Measurements from ENCODE around the gene RELL1.

Gene RELL1

GRCh38 chr4:37664696-37665095 lies 21.5 kb downstream of the RELL1 start:
- no peak for DNase-seq

- DNase-seq: no peak
These were observed 22.6 kb downstream of the RELL1 start for GRCh38 chr4:37663552-37663951.

- DNase-seq: no peak
These were observed 23.2 kb downstream of the RELL1 start for GRCh38 chr4:37662861-37663390.

- DNase-seq: no peak
These were observed 23.9 kb downstream of the RELL1 start for GRCh38 chr4:37662251-37662650.

DNA sequence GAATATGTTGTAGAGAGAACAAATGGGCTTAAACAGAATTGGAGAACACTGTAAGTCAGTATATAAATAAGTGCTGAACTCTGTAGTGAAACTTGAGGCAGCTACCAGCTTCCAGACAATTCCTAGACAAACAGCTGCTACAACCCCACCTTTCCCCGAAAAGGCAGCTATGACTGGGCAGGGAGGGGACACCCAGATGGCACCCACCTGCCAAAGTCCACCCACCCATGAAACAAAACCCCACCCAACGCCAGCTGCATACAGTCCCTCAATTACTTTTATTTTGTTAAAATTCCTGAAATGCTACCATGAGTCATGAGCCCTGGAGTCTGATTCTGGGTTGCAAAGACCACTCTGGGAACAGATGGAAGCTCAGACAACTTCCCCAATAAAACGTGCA lies 24.4 kb downstream of the RELL1 start:
- no peak for DNase-seq

DNA sequence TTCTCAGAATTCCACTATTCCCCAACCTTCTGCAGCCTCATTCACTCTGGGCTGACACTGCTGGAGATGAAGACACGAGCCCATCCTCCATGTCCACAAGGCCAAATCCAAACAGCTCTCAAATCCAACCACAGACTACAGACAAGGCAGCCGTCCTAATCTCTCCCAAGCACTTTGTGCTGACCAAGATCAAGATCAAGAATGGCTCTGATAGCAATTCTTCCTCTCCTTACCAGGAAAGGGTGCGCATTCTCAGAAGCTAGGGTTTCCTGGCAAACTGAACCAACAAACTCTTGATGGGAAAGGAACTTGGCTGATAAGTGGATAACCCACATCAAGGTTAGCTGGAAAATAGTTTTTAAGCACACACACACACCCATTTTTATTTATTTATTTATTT lies 26.5 kb downstream of the RELL1 start:
- no peak for DNase-seq

- no peak for DNase-seq
These were observed 29.5 kb downstream of the RELL1 start for GRCh38 chr4:37656649-37657048.

- no peak for DNase-seq
These were observed 32.6 kb downstream of the RELL1 start for GRCh38 chr4:37653601-37654000.

- DNase-seq: no peak
These were observed 33.2 kb downstream of the RELL1 start for GRCh38 chr4:37652747-37653527.

DNA sequence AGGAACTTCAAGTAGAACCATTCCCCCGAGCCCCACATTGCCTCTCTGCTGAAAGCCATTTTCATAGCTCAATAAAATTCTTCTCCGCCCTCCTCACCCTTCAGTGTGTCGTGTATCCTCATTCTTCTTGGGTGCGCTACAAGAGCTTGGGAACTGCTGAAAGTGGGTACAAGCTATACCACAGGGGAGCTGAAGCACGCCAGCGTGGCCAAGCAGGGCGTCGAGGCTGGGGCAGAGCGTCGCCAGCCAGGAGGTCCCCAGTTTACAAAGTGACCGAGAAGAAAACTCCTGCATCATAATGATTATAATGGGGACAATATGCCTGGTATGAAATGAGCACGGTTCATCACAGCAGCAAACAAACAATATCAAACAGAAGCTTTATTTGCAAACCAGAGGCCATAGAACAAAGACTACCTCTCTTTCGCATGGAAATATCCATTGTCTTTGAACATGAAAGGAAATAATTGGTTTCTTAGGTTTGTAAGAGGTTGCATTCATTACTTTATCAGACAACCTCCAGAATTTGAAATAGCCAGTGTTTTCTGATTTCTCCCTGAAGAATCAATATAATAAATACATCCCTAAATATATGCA lies 34.3 kb downstream of the RELL1 start:
- no peak for DNase-seq

DNA sequence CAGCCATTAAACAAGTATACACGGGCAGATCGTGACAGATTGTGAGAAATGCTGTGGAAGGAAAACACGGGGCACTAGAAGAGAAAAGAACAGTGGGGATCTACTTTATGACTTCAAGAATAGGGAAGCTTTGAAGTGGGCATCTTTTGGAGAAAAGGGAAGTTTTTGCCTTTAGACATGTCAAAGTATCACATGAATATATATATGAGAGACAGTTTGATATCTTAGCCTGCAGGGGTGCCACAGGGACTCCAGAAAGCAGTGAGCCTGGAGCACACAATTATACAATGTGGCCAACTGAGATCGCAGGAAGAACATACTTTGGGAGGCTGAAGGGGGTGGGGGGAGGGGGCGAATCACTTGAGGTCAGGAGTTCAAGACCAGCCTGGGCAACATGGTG lies 35.7 kb downstream of the RELL1 start:
- DNase-seq: no peak

DNA sequence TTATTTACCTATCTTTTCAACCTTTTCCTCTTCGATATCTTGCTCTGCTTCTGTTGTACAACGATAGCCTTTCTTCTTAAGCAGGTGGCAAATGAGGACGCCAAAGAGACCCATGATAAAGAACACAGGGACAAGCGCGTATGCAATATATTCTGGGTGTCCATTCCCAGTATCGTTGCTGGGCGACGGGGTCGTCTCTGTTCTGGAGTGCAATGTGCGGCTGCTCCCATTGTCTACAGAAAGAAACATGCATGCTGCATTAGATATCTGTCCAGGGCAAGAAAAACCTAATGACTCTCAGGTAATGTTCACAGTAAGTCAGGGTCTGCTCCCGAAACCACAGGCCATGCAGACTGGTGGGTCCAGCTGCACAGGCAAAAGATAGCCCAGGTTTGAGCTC lies 36.9 kb downstream of the RELL1 start:
- no peak for DNase-seq

DNA sequence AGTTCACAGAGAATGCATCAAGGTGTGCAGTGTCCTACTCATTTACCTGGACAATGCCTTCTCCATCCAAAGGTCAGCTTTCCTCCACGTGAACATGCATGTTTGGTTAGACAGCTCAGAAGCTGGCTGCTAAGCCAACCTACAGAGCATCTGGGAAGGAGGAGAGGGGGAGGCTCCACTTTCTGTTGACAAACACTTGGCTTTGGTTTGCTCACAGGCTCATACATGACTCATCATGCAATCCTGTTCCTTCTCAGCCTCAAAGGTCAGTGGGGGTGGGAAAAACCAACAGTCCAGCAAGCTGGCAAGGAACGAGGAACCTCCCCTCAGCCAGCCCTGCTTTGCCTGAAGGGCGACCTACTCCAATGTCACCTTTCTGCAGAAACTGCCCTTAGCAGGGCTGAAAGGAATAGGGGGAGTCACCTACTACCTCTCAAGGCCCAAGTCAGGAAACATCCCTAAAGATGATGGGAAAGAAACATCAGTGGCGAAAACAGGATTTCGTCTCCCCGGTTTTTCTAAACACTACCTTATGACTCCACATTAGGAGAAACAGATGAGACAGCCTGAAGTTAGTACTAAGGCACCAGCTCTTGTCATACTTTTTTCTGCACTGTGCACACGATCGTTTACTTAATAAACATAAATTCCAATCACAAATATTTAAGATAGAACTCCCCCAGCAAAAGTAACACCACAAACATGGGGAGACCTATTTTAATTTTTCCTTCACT lies 37.9 kb downstream of the RELL1 start:
- peak; percentile 20 for DNase-seq

- no peak for DNase-seq
These were observed 39.9 kb downstream of the RELL1 start for GRCh38 chr4:37646247-37646646.

DNA sequence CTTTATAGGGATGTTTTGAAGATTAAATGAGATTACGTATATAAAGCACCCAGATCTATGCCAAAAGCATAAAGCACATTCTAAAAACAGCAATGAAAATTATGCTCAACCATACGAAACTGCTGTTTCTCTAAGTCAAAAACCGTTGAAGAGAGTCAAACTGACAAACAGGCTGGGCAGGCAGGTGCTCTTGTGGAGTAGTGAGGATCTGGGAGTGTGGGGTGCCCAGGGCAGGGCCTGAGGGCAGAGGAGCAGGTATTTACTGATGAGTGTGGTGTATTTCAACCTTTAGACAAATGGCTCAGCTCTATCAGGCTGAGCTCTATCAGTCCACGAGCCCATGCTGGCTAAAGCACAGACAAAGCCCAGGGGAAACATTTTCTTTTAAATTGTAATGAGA lies 40.4 kb downstream of the RELL1 start:
- no peak for DNase-seq

- DNase-seq: no peak
These were observed 41.2 kb downstream of the RELL1 start for GRCh38 chr4:37644962-37645361.

DNA sequence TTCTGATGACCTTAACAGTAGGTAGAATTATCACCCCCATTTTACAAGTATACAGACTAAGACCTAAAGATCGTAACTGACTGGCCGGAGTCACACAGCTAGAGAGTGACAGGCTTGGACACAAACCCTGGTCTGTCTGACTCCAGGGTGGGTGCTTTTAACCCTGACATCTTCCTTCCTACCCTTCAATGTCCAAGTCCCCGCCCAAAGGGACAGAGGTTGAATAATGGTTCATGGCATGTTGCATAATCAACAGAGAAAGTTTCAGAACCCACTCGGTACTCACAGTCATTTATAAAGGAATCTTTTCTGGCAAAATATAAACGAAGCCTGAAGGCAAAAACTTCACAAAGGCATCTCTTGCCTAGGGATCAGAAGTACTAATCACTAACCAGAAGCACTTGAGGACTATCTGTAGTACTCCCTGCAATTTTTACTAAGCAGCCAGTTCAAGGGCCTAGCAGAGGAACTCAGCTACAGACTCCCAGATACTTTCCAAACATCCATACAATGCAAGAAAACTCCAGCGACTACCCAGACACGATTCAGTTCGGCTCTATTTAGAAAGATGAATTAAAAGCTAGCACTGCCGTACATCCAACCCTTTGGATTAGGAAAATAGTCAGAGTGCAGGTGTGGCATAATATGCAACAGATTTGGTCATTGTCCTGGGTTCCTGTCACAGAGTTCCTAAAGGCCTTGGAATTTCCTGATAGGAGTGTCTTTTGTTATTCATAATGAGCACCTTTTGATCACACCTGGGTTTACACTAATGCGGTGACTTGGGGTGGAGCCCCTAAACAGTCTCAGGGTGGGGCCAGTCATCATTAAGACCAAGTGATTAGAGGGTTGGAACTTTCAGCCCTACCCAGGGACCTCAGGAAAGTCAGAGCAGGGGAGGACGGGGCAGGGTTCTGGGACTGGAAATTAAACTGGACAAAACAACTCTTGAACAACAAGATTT lies 44.0 kb downstream of the RELL1 start:
- no peak for DNase-seq

GRCh38 chr4:37641352-37641751 lies 44.8 kb downstream of the RELL1 start:
- DNase-seq: no peak

DNA sequence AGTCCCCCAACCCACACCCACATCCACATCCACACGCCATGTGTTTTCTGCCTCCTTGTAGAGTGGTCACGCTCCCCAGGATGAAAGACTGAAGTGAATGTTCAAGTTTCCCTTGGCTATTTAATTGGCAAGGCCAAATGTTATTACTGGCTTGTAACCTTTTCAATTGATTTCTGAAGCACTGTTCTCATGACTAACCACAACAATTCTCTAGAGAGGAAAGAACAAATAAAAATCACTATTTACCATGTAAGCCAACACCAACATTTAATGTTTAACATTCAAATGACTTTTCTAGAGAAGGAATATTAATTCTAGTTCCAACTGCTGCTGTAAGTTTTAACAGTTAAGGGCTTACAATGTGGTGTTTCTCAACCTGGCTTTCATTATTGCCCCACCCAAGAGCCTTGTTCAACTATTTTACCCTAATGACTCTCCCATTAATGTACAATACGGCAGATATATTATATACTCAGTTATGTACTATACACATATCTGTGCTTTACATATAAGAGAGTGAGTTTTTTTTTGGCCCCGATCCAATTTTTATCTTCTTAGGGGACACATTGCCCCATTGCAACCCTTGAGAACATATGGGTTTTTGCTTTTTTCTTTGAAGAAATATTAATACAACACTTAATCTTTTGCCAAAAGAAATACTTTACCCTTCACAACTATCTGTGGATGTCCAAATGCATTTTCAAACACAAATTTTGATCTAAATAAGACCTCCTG lies 46.5 kb downstream of the RELL1 start:
- no peak for DNase-seq

DNA sequence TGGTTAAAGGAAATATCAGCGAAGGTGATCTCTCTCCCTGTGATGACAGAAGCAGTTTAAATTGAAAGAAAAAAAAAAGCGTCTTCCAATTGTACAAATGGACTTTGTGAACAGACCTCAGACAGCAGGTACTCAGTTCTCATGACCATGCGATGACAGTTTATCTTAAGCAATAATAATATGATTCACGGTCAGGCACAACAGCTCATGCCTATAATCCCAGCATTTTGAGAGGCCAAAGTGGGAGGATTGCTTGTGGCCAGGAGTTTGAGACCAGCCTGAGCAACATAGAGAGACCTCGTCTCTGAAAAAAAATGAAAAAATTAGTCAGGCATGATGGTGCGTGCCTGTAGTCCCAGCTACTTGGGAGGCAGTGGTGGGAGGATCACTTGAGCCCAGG lies 51.0 kb downstream of the RELL1 start:
- DNase-seq: no peak

DNA sequence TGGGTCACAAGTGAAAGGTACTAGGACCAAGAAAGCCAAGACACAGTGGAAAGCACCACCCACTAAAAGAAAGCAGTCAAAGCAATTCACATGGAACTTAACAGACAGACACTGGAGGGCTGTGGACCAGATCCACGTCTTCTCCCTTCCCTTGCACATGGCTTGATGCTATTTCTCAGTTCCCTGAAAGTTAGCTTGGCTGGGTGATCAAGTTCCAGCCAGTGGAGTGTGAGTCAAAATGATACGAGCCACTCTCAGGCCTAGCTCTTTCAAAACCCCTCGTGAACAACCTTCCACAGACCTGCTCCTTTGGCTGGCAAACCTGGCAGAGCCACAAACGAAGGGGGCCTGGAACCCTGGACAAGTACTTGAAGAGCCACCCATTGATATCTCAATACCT lies 52.0 kb downstream of the RELL1 start:
- no peak for DNase-seq

- DNase-seq: no peak
These were observed 53.3 kb downstream of the RELL1 start for GRCh38 chr4:37632836-37633235.

Data from GOT3 (cell line).